ENCODE results near the gene COPS3.

Gene COPS3

GRCh38 chr17:17214646-17215436 is 66.2 kb downstream of the COPS3 start:
- DNase-seq = no peak

GRCh38 chr17:17213775-17214174 is 67.3 kb downstream of the COPS3 start:
- DNase-seq = no peak

GRCh38 chr17:17207998-17208397 is 73.0 kb downstream of the COPS3 start:
- DNase-seq = no peak

GRCh38 chr17:17206913-17207335 is 74.1 kb downstream of the COPS3 start:
- DNase-seq = no peak

GRCh38 chr17:17206124-17206912 is 74.7 kb downstream of the COPS3 start, which contains the start of gene PLD6:
Gene PLD6, minus strand, starts transcription at chr17:17206333. Its CDS starts 47 bp downstream, at chr17:17206286.
- peak; percentile 54 for DNase-seq

- no peak for DNase-seq
Observed at GRCh38 chr17:17205368-17206123, 75.5 kb downstream of the COPS3 start.

- DNase-seq = no peak
Observed at GRCh38 chr17:17204635-17205231, 76.3 kb downstream of the COPS3 start.

GRCh38 chr17:17204041-17204591 is 76.9 kb downstream of the COPS3 start:
- DNase-seq = no peak

GRCh38 chr17:17203173-17203730 is 77.8 kb downstream of the COPS3 start:
- no peak for DNase-seq

GRCh38 chr17:17201907-17202306 is 79.1 kb downstream of the COPS3 start:
- DNase-seq = no peak

GRCh38 chr17:17201271-17201670 is 79.8 kb downstream of the COPS3 start:
- DNase-seq = no peak

- DNase-seq = no peak
Observed at GRCh38 chr17:17200831-17201230, 80.2 kb downstream of the COPS3 start.

- DNase-seq = no peak
Observed at GRCh38 chr17:17200311-17200710, 80.7 kb downstream of the COPS3 start.

- DNase-seq = no peak
Observed at GRCh38 chr17:17198281-17198680, 82.8 kb downstream of the COPS3 start.

GRCh38 chr17:17196776-17197175 is 84.3 kb downstream of the COPS3 start:
- DNase-seq = no peak

Data from SIG-M5 (cell line).